BJ (cell line): ENCODE results near the gene ELF4. TPM values are rescaled to one million over a fixed set of nuclear protein-coding genes. Genes with fewer than 3 reads are reported as not detected.

Source experiments
- CTCF ChIA-PET: fragments of 350-600 bp; formaldehyde crosslinking; extraction: SDS; loops from one replicate; lab custom pipeline; 2021; ENCODE audit warnings: antibody characterized with exemption, inconsistent platforms; lab: Yijun Ruan, JAX
- POLR2A ChIA-PET: fragments of 300-600 bp; sonication (Branson Sonifier 250); formaldehyde crosslinking; extraction: SDS; loops from one replicate; lab custom pipeline; 2021; ENCODE audit warnings: antibody characterized with exemption; lab: Charles Lee
- DNase-seq: peaks from one replicate; pipeline ENCODE4 v3.0.0-alpha.2; 2011; ENCODE audit warnings: low read depth
- H3K27me3 ChIP-seq: 2 replicates; pipeline ENCODE4 v1.6.0; 2011; ENCODE audit warnings: low read length; ENCODE audit not compliant: control insufficient read depth, insufficient read depth
- H3K36me3 ChIP-seq: 2 replicates; pipeline ENCODE4 v1.5.1; 2011; ENCODE audit warnings: low read length; ENCODE audit not compliant: control insufficient read depth, insufficient read depth
- H3K4me3 ChIP-seq: 2 replicates; pipeline ENCODE4 v1.5.1; 2011; ENCODE audit warnings: low read depth, mild to moderate bottlenecking, control low read depth, low read length
- CTCF ChIP-seq: IDR thresholded peaks from 2 replicates; pipeline ENCODE4 v1.5.1; 2011; ENCODE audit warnings: low read depth, mild to moderate bottlenecking, control low read depth, inconsistent platforms, low read length, moderate library complexity; ENCODE audit not compliant: insufficient read depth
- polyA plus RNA-seq: library from polyadenylated mRNA; depleted of rRNA; stranded (reverse); fragments of >200 nt; gene quantifications from 2 replicates; pipeline ENCODE4 v1.2.3, GENCODE V29; 2011; rRNA removed

Gene ELF4
- polyA plus RNA-seq, 1 experiment: 31.1 TPM

- DNase-seq: no peak
- ChIA-PET CTCF (interaction anchor here (0.7 to 1.4 kb wide), 3 partner anchors 10 to 34 kb away, joined by 3 to 5 read pairs (median 4); no protein-coding TSS in a partner anchor), POLR2A (no interaction called here)
- no peaks in the 10 kb centered on the region for H3K27me3 ChIP-seq
- peaks cover 5% of the 10 kb centered on the region; the same call in 1 of the 2 replicates for H3K36me3 ChIP-seq
- TF ChIP-seq CTCF: no peak
- H3K4me3 ChIP-seq: no peak overlapping the region
Observed at GRCh38 chrX:130018143-130018542, 92.2 kb downstream of the ELF4 start.

- no peak for TF ChIP-seq CTCF
- CTCF ChIA-PET: no interaction called here
- Histone ChIP-seq H3K27me3 (no peaks in the 10 kb centered on the region), H3K4me3 (no peak overlapping the region), H3K36me3 (peaks cover 3% of the 10 kb centered on the region; the same call in 1 of the 2 replicates)
- DNase-seq: no peak
- POLR2A ChIA-PET: no interaction called here
Observed at GRCh38 chrX:130015181-130015580, 95.1 kb downstream of the ELF4 start.

Other genes with a start within 250 kb of the ELF4 start
- 12.0 and 20.0 TPM in 2 replicates for gene UTP14A, start 204.3 kb downstream of the ELF4 start, polyA plus RNA-seq
- gene BCORL1, start 127.9 kb downstream of the ELF4 start, polyA plus RNA-seq: 0.76 and 1.5 TPM in 2 replicates
- gene AIFM1, start 55.3 kb upstream of the ELF4 start, polyA plus RNA-seq: 23.2 and 27.8 TPM in 2 replicates
- gene RAB33A, start 61.5 kb upstream of the ELF4 start, polyA plus RNA-seq: 4.6 and 5.1 TPM in 2 replicates
- gene ZNF280C, start 158.4 kb upstream of the ELF4 start, polyA plus RNA-seq: 2.1 and 4.2 TPM in 2 replicates
- gene SLC25A14, start 229.4 kb upstream of the ELF4 start, polyA plus RNA-seq: 11.0 and 18.7 TPM in 2 replicates